HepG2 (cell line): ENCODE results near the gene CCT7. TPM values are rescaled to one million over a fixed set of nuclear protein-coding genes. Genes with fewer than 3 reads are reported as not detected.

ENCODE experiments used
- AGO1 ChIP-seq: fragments of 200-400 bp; formaldehyde crosslinking; IDR thresholded peaks from 2 replicates; pipeline ENCODE4 v1.6.1; 2017; ENCODE audit warnings: mild to moderate bottlenecking, low read depth, low read length, moderate library complexity; ENCODE audit not compliant: poor library complexity, severe bottlenecking
- CBX2 ChIP-seq, 2 experiments: fragments of 200-600 bp in 1 of 2; sonication (generic); formaldehyde crosslinking in 1 of 2; IDR thresholded peaks; 2 replicates each; pipeline versions ENCODE4 v1.7.0 to v1.8.1; 2018 to 2022; ENCODE audit warnings: low read depth in 2 of 2, low read length in 1 of 2, mild to moderate bottlenecking in 1 of 2, missing genetic modification reagents in 1 of 2
- HOXD1 ChIP-seq: sonication (generic); formaldehyde crosslinking; IDR thresholded peaks from 2 replicates; pipeline ENCODE4 v1.5.0; 2020; ENCODE audit warnings: missing genetic modification reagents
- MTF2 ChIP-seq: sonication (generic); formaldehyde crosslinking; IDR thresholded peaks from 2 replicates; pipeline ENCODE4 v1.5.0; 2020; ENCODE audit warnings: missing genetic modification reagents, borderline replicate concordance
- NR1H2 ChIP-seq: sonication (generic); formaldehyde crosslinking; IDR thresholded peaks from 2 replicates; pipeline ENCODE4 v1.8.1; 2022; ENCODE audit warnings: low read depth, missing genetic modification reagents, borderline replicate concordance
- PHF8 ChIP-seq: sonication (generic); formaldehyde crosslinking; IDR thresholded peaks from 2 replicates; pipeline ENCODE4 v1.5.0; 2020; ENCODE audit warnings: missing genetic modification reagents
- PITX1 ChIP-seq: sonication (generic); formaldehyde crosslinking; IDR thresholded peaks from 2 replicates; pipeline ENCODE4 v1.5.1; 2020; ENCODE audit warnings: mild to moderate bottlenecking, missing genetic modification reagents
- SRSF1 ChIP-seq: fragments of 200-400 bp; formaldehyde crosslinking; optimal IDR thresholded peaks from 2 replicates; pipeline ENCODE3; 2017; ENCODE audit warnings: mild to moderate bottlenecking, low read depth, low read length, moderate library complexity
- SSRP1 ChIP-seq: IDR thresholded peaks from 2 replicates; pipeline ENCODE4 v1.6.1; 2016; ENCODE audit warnings: control low read depth
- TFDP2 ChIP-seq: sonication (generic); formaldehyde crosslinking; IDR thresholded peaks from 2 replicates; pipeline ENCODE4 v1.4.0; 2020; ENCODE audit warnings: missing genetic modification reagents
- ZNF18 ChIP-seq: sonication (generic); formaldehyde crosslinking; IDR thresholded peaks from 2 replicates; pipeline ENCODE4 v1.8.0; 2022; ENCODE audit warnings: mild to moderate bottlenecking, missing genetic modification reagents; ENCODE audit not compliant: insufficient replicate concordance
- ZNF343 ChIP-seq: sonication (generic); formaldehyde crosslinking; IDR thresholded peaks from 2 replicates; pipeline ENCODE4 v1.4.0; 2020; ENCODE audit warnings: mild to moderate bottlenecking, missing genetic modification reagents
- ZNF75D ChIP-seq: sonication (generic); formaldehyde crosslinking; IDR thresholded peaks from 2 replicates; pipeline ENCODE4 v1.8.1; 2023; ENCODE audit warnings: missing genetic modification reagents, mild to moderate bottlenecking, borderline replicate concordance
- ZNF883 ChIP-seq: sonication (generic); formaldehyde crosslinking; IDR thresholded peaks from 2 replicates; pipeline ENCODE4 v1.5.1; 2020; ENCODE audit warnings: mild to moderate bottlenecking, missing genetic modification reagents; ENCODE audit errors: not compliant biosample characterization
- ZSCAN25 ChIP-seq: sonication (generic); formaldehyde crosslinking; IDR thresholded peaks from 2 replicates; pipeline ENCODE4 v1.8.0; 2022; ENCODE audit warnings: mild to moderate bottlenecking, missing genetic modification reagents
- polyA plus RNA-seq, 8 experiments: library from polyadenylated mRNA; depleted of rRNA in 3 of 8; stranded (reverse) in 7 of 8; unstranded in 1 of 8; fragments of >200 nt; fragmentation: Illumina TruSeq in 4 of 8; extraction: Trizol in 4 of 8; gene quantifications; 2 replicates each; pipeline versions ENCODE4 v1.2.1 to v1.2.3, GENCODE V29; 2011 to 2016; ENCODE audit warnings: low read depth in 4 of 8, missing spikeins in 1 of 8, mixed read lengths in 1 of 8; ENCODE audit not compliant: insufficient read depth in 1 of 8
- total RNA-seq, 5 experiments: library from RNA; depleted of rRNA; stranded (reverse); fragments of >200 nt; fragmentation: Illumina TruSeq; extraction: Trizol; gene quantifications; 2 replicates each; pipeline ENCODE4 v1.2.3, GENCODE V29; 2016; ENCODE audit warnings: low read depth in 1 of 5

Gene CCT7
- total and polyA plus RNA-seq, 2 of the 13 experiments (the other 11 are each of a cell fraction or from before 2014, with no cell fraction given): 347 to 517 TPM

DNA sequence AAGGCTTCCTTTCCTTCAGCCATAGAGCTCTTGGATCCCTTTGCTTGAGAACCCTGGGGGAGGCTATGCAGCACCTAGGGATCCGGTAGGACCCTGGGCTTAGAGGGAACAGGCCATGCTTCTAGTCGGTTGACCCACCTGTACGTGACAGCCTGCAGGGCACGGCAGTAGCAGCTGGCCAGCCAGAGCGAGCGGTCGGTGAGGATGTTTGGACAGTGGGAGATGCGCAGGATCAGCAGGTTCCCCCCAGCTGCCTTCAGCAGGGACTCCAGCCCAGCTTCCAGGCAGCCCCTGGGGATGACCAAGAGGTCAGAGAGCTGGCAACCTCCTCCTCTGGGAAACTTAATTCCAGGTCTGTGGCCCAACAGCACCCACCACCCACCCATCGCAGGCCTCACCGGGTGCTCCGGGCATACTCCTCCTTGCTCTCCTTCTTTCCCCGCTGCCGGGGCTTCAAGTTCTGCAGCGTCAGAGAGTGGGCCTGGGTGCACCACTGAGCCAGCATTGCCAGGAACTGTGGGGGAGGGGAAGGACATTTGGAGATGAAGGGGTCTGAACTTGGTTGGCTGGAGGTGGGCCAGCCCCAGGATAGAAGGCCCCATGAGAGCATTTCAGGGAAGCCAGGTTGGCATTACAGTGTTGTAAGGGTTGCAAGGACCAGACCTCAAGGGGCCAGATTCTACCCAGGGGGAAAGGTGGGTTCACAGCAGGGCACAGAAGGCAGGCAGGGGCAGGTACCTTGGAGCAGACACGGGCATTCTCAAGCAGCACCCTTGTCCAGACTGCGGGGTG lies 29.6 kb downstream of the CCT7 start (continued):
- no peak for TF ChIP-seq AGO1
- TF ChIP-seq PHF8 (CRISPR knock-in tag): no peak
- no peak for TF ChIP-seq MTF2 (CRISPR knock-in tag)
- TF ChIP-seq ZNF343: no peak
- no peak for TF ChIP-seq CBX2 (IDR thresholded peaks at IDR 0.05; ENCODE audit: low read depth, low read length)
- TF ChIP-seq CBX2 (CRISPR knock-in tag; IDR thresholded peaks at IDR 0.05; ENCODE audit: low read depth): no peak
- no peak for TF ChIP-seq NR1H2 (CRISPR knock-in tag)
- TF ChIP-seq TFDP2 (CRISPR knock-in tag): no peak
- peak; percentile 37 for TF ChIP-seq ZNF883 (CRISPR knock-in tag)
- no peak for TF ChIP-seq HOXD1 (CRISPR knock-in tag)
- TF ChIP-seq PITX1: 0 out of 2 replicates have a peak, but pooled peaks have one; percentile 13
- no peak for TF ChIP-seq SRSF1
- TF ChIP-seq ZNF18 (CRISPR knock-in tag): no peak
- TF ChIP-seq ZNF75D: no peak
- TF ChIP-seq ZSCAN25 (CRISPR knock-in tag): no peak
- no peak for TF ChIP-seq SSRP1
